IMR-90 (cell line): ENCODE data around the gene BMERB1. TPM values are rescaled to one million over a fixed set of nuclear protein-coding genes. Genes with fewer than 3 reads are reported as not detected.

Experiments
- ATAC-seq: fragments of 200-7000 bp; cut with Tn5 transposase; 2 replicates; pipeline ENCODE4 v1.9.1; 2020; ENCODE audit warnings: low read depth, mild to moderate bottlenecking, moderate library complexity
- BruUV-seq: library from RNA; stranded (reverse); fragments of 400-500 nt; replicated peaks from 2 replicates; lab custom pipeline; 2021; lab: Mats Ljungman, UMichigan
- CTCF ChIA-PET: fragments of 300-600 bp; formaldehyde crosslinking; extraction: SDS; loops from one replicate; lab custom pipeline; 2021; ENCODE audit warnings: antibody characterized with exemption; lab: Yijun Ruan, JAX
- POLR2A ChIA-PET: fragments of 300-600 bp; sonication (Branson Sonifier 250); formaldehyde crosslinking; loops from one replicate; lab custom pipeline; 2022; ENCODE audit warnings: antibody characterized with exemption; ENCODE audit not compliant: unreplicated experiment; lab: Charles Lee
- DNase-seq: peaks from one replicate; pipeline ENCODE4 v3.0.0; 2013
- H2AFZ ChIP-seq: replicated peaks from 2 replicates; pipeline ENCODE3; 2013; ENCODE audit warnings: low read length, mild to moderate bottlenecking; ENCODE audit not compliant: poor library complexity
- H2AK5ac ChIP-seq: 2 replicates; pipeline ENCODE4 v1.6.1; 2013; ENCODE audit warnings: low read depth, low read length, inconsistent platforms
- H2AK9ac ChIP-seq: replicated peaks from 2 replicates; pipeline ENCODE3; 2013; ENCODE audit warnings: mild to moderate bottlenecking, low read depth, low read length, moderate library complexity; ENCODE audit not compliant: poor library complexity
- H2BK120ac ChIP-seq: 2 replicates; pipeline ENCODE4 v1.6.1; 2013; ENCODE audit warnings: low read depth, low read length, inconsistent platforms
- H2BK15ac ChIP-seq: 3 replicates; pipeline ENCODE4 v1.6.1; 2013; ENCODE audit warnings: low read depth, low read length, inconsistent platforms
- H2BK20ac ChIP-seq: 2 replicates; pipeline ENCODE4 v1.6.1; 2013; ENCODE audit warnings: low read depth, mild to moderate bottlenecking, inconsistent platforms, low read length, moderate library complexity
- H2BK5ac ChIP-seq: 2 replicates; pipeline ENCODE4 v1.6.1; 2013; ENCODE audit warnings: mild to moderate bottlenecking, low read depth, low read length, inconsistent platforms; ENCODE audit not compliant: poor library complexity, severe bottlenecking
- H3K14ac ChIP-seq: replicated peaks from 2 replicates; pipeline ENCODE4 v1.6.1; 2013; ENCODE audit warnings: low read depth, low read length, inconsistent platforms
- H3K18ac ChIP-seq: 2 replicates; pipeline ENCODE4 v1.6.1; 2013; ENCODE audit warnings: low read depth, low read length, control low read depth
- H3K23ac ChIP-seq: 2 replicates; pipeline ENCODE4 v1.6.1; 2013; ENCODE audit warnings: low read depth, low read length, inconsistent platforms
- H3K27ac ChIP-seq: 2 replicates; pipeline ENCODE4 v1.5.1; 2013; ENCODE audit warnings: mild to moderate bottlenecking, control low read depth, low read length; ENCODE audit not compliant: insufficient read depth
- H3K27me3 ChIP-seq: 2 replicates; pipeline ENCODE4 v1.6.1; 2013; ENCODE audit warnings: low read length; ENCODE audit not compliant: control insufficient read depth, insufficient read depth
- H3K36me3 ChIP-seq: 2 replicates; pipeline ENCODE4 v1.6.1; 2013; ENCODE audit warnings: low read length, mixed read lengths; ENCODE audit not compliant: control insufficient read depth, insufficient read depth
- H3K4ac ChIP-seq: 2 replicates; pipeline ENCODE4 v1.6.1; 2013; ENCODE audit warnings: low read depth, low read length, inconsistent platforms
- H3K4me1 ChIP-seq: 2 replicates; pipeline ENCODE4 v1.6.1; 2013; ENCODE audit warnings: low read length, mixed read lengths; ENCODE audit not compliant: control insufficient read depth, insufficient read depth
- H3K4me2 ChIP-seq: 2 replicates; pipeline ENCODE4 v1.6.1; 2013; ENCODE audit warnings: low read depth, mild to moderate bottlenecking, control low read depth, low read length, moderate library complexity
- H3K4me3 ChIP-seq: 2 replicates; pipeline ENCODE4 v1.5.1; 2013; ENCODE audit warnings: low read depth, mild to moderate bottlenecking, control low read depth, low read length, moderate library complexity; ENCODE audit not compliant: insufficient read depth
- H3K56ac ChIP-seq: 2 replicates; pipeline ENCODE4 v1.6.1; 2013; ENCODE audit warnings: low read length, inconsistent platforms; ENCODE audit not compliant: insufficient read depth; ENCODE audit errors: extremely low read depth
- H3K79me1 ChIP-seq, 2 experiments: 2 replicates each; pipeline ENCODE4 v1.6.1; 2013; ENCODE audit warnings: low read length in 2 of 2, inconsistent platforms in 1 of 2, low read depth in 1 of 2
- H3K9ac ChIP-seq: 2 replicates; pipeline ENCODE4 v1.6.1; 2013; ENCODE audit warnings: low read depth, low read length, control low read depth
- H3K9me1 ChIP-seq: 2 replicates; pipeline ENCODE4 v1.6.1; 2013; ENCODE audit warnings: low read length, inconsistent platforms; ENCODE audit not compliant: insufficient read depth
- H3K9me3 ChIP-seq: 2 replicates; pipeline ENCODE4 v1.6.1; 2013; ENCODE audit warnings: low read length; ENCODE audit not compliant: control insufficient read depth, insufficient read depth
- H4K20me1 ChIP-seq: 2 replicates; pipeline ENCODE4 v1.6.1; 2013; ENCODE audit warnings: low read length, inconsistent platforms; ENCODE audit not compliant: insufficient read depth
- H4K5ac ChIP-seq: 2 replicates; pipeline ENCODE4 v1.6.1; 2013; ENCODE audit warnings: mild to moderate bottlenecking, low read depth, low read length, control low read depth
- H4K8ac ChIP-seq, 2 experiments: 2 replicates each; pipeline ENCODE4 v1.6.1; 2013; ENCODE audit warnings: low read depth in 2 of 2, low read length in 2 of 2, control low read depth in 1 of 2, inconsistent platforms in 1 of 2
- H4K91ac ChIP-seq: 2 replicates; pipeline ENCODE4 v1.6.1; 2013; ENCODE audit warnings: low read depth, low read length, inconsistent platforms; ENCODE audit not compliant: insufficient read depth
- BHLHE40 ChIP-seq: fragments of 150-350 bp; IDR thresholded peaks from 2 replicates; pipeline ENCODE4 v1.6.1; 2016; ENCODE audit warnings: mild to moderate bottlenecking, low read depth, low read length
- CEBPB ChIP-seq: IDR thresholded peaks from 2 replicates; pipeline ENCODE4 v1.6.1; 2012; ENCODE audit warnings: low read depth, low read length, improper control_type of control experiment
- CHD1 ChIP-seq: IDR thresholded peaks from 2 replicates; pipeline ENCODE4 v1.6.1; 2012; ENCODE audit warnings: low read depth, low read length, improper control_type of control experiment
- CTCF ChIP-seq: conservative IDR thresholded peaks from 2 replicates; pipeline ENCODE4 v1.5.1; 2012; ENCODE audit warnings: mild to moderate bottlenecking, low read depth, low read length, improper control_type of control experiment
- ELK1 ChIP-seq: fragments of 150-350 bp; IDR thresholded peaks from 2 replicates; pipeline ENCODE4 v1.6.1; 2016; ENCODE audit warnings: low read depth, mild to moderate bottlenecking, low read length, moderate library complexity, borderline replicate concordance
- FOS ChIP-seq: fragments of 150-350 bp; IDR thresholded peaks from 2 replicates; pipeline ENCODE4 v1.6.1; 2016; ENCODE audit warnings: low read depth, low read length
- MXI1 ChIP-seq: IDR thresholded peaks from 2 replicates; pipeline ENCODE4 v1.6.1; 2012; ENCODE audit warnings: low read depth, mild to moderate bottlenecking, low read length, moderate library complexity, borderline replicate concordance
- NFE2L2 ChIP-seq: fragments of 150-350 bp; IDR thresholded peaks from 2 replicates; pipeline ENCODE4 v1.6.1; 2016; ENCODE audit warnings: low read depth, mild to moderate bottlenecking, low read length
- POLR2A ChIP-seq: IDR thresholded peaks from 2 replicates; pipeline ENCODE4 v1.6.1; 2012; ENCODE audit warnings: mild to moderate bottlenecking, low read depth, low read length
- RAD21 ChIP-seq: IDR thresholded peaks from 2 replicates; pipeline ENCODE4 v1.6.1; 2012; ENCODE audit warnings: low read length, improper control_type of control experiment
- RCOR1 ChIP-seq: IDR thresholded peaks from 2 replicates; pipeline ENCODE4 v1.6.1; 2012; ENCODE audit warnings: mild to moderate bottlenecking, low read length, improper control_type of control experiment; ENCODE audit not compliant: insufficient replicate concordance
- RFX5 ChIP-seq: IDR thresholded peaks from 2 replicates; pipeline ENCODE4 v1.8.0; 2012; ENCODE audit warnings: low read depth, mild to moderate bottlenecking, low read length, moderate library complexity
- SMC3 ChIP-seq: fragments of 150-350 bp; IDR thresholded peaks from 2 replicates; pipeline ENCODE4 v1.6.1; 2016; ENCODE audit warnings: low read depth, mild to moderate bottlenecking, antibody characterized with exemption, low read length, moderate library complexity
- USF2 ChIP-seq: fragments of 150-350 bp; IDR thresholded peaks from 2 replicates; pipeline ENCODE4 v1.6.1; 2017; ENCODE audit warnings: mild to moderate bottlenecking, antibody characterized with exemption, low read length, low read depth
- WGBS, 2 experiments: methylation state at CpG; one replicate each; pipeline versions ENCODE4 v1.1.5 to v1.1.7; 2013; ENCODE audit warnings: missing lambda C conversion rate in 2 of 2; ENCODE audit not compliant: insufficient read length in 1 of 2; ENCODE audit errors: extremely low coverage in 2 of 2; 5-methylcytosine and 5-hydroxymethylcytosine counted together
- dilution Hi-C: fragments of 300-500 bp; cut with HindIII; formaldehyde crosslinking; loops from one replicate; pipeline ENCODE4 v1.14.3; 2018; ENCODE audit warnings: low sequenced_read_pairs; ENCODE audit not compliant: unreplicated experiment
- in situ Hi-C: fragments of 300-500 bp; cut with MboI; formaldehyde crosslinking; loops from 3 replicates; pipeline ENCODE4 v1.14.3; 2019; ENCODE audit warnings: low sequenced_read_pairs, inconsistent platforms, mixed read lengths
- intact Hi-C: fragments of 100-400 bp; cut with micrococcal nuclease; formaldehyde crosslinking; loops from 2 replicates; pipeline ENCODE4 v1.10.0; 2022
- polyA plus RNA-seq, 3 experiments: library from polyadenylated mRNA; depleted of rRNA; stranded (reverse); fragments of >200 nt; gene quantifications; 2 replicates each; pipeline ENCODE4 v1.2.3, GENCODE V29; 2012; ENCODE audit warnings: low replicate concordance in 1 of 3
- total RNA-seq: library from RNA; depleted of rRNA; stranded (reverse); fragments of >200 nt; gene quantifications from 2 replicates; pipeline ENCODE4 v1.2.3, GENCODE V29; 2012

BMERB1 gene
- total and polyA plus RNA-seq, 2 of the 4 experiments (the other 2 are of a cell fraction): 22.6 to 32.9 TPM

GRCh38 chr16:15435216-15435864 is 952 bp downstream of the BMERB1 start:
- peak overlapping the region; percentile 89 for H2AFZ ChIP-seq
- no peak for DNase-seq
- peak overlapping the region; percentile 51; the same call in 1 of the 2 replicates for H3K56ac ChIP-seq
- peak overlapping the region; percentile 21 for H3K4ac ChIP-seq
- peaks cover 29% of the 10 kb centered on the region for H4K20me1 ChIP-seq
- in situ Hi-C loops (loop anchor here (10.0 kb wide), 1 partner anchor 69 kb away; no protein-coding TSS in a partner anchor), intact Hi-C loops (loop anchor here (2.0 kb wide), 1 partner anchor 115 kb away; no protein-coding TSS in a partner anchor), dilution Hi-C loops (no loop called here)
- H3K4me1 ChIP-seq: peaks cover 10% of the 10 kb centered on the region
- no peak overlapping the region for H2BK20ac ChIP-seq
- TF ChIP-seq RCOR1 (no peak), RFX5 (no peak), POLR2A (no peak), SMC3 (no peak), CTCF (no peak), RAD21 (no peak), NFE2L2 (no peak), CEBPB (no peak), FOS (no peak), BHLHE40 (no peak), CHD1 (no peak), ELK1 (no peak), MXI1 (no peak), USF2 (no peak)
- H4K91ac ChIP-seq: no peak overlapping the region
- H4K5ac ChIP-seq: no peak overlapping the region; the same call in 1 of the 2 replicates
- no peaks in the 10 kb centered on the region for H3K36me3 ChIP-seq
- peaks cover 8 to 45% of the 10 kb centered on the region in 2 experiments for H3K79me1 ChIP-seq
- 0 out of 2 replicates have a peak, but pooled peaks have one; percentile 1 for ATAC-seq
- peak overlapping the region; percentile 44; the same call in 1 of the 2 replicates for H2BK120ac ChIP-seq
- peak overlapping the region; percentile 92 for H2AK9ac ChIP-seq
- peak overlapping the region; percentile 19 for H2BK5ac ChIP-seq
- H3K9me3 ChIP-seq: no peaks in the 10 kb centered on the region
- H3K27me3 ChIP-seq: no peaks in the 10 kb centered on the region
- BruUV-seq: no TSS peak
- H3K14ac ChIP-seq: peak overlapping the region; percentile 60; the same call in 1 of the 2 replicates
- ChIA-PET CTCF (interaction anchor here (0.9 kb wide), 1 partner anchor 237 kb away, joined by 5 read pairs; no protein-coding TSS in a partner anchor), POLR2A (interaction anchor here (0.6 kb wide), 1 partner anchor 208 kb away, joined by 9 read pairs; the partner anchor contains the start of gene MARF1)
- H3K4me2 ChIP-seq: peak overlapping the region; percentile 86
- H3K23ac ChIP-seq: peak overlapping the region; percentile 84
- H2BK15ac ChIP-seq: peak overlapping the region; percentile 23; the same call in 2 of the 3 replicates
- H4K8ac ChIP-seq: peak overlapping the region; percentile 14 to 44; a peak in 1 of 4 replicates
- H3K4me3 ChIP-seq: peak overlapping the region; percentile 71
- peak overlapping the region; percentile 92 for H3K27ac ChIP-seq
- H3K18ac ChIP-seq: no peak overlapping the region; the same call in 1 of the 2 replicates
- WGBS, 2 experiments: 0% methylated on average over 2 of the region's 22 CpGs; no CpG with 5 or more reads in 1 of the 2 experiments
- no peaks in the 10 kb centered on the region for H3K9me1 ChIP-seq
- H2AK5ac ChIP-seq: peak overlapping the region; percentile 51; the same call in 1 of the 2 replicates
- peak overlapping the region; percentile 96 for H3K9ac ChIP-seq
